ENCODE data around the gene GRHPR.
"Not testable (repeated sequence)": the region's sequence is repeated elsewhere in the genome, so short reads cannot be mapped to it uniquely, and the experiment has no call there.

The GRHPR gene

DNA sequence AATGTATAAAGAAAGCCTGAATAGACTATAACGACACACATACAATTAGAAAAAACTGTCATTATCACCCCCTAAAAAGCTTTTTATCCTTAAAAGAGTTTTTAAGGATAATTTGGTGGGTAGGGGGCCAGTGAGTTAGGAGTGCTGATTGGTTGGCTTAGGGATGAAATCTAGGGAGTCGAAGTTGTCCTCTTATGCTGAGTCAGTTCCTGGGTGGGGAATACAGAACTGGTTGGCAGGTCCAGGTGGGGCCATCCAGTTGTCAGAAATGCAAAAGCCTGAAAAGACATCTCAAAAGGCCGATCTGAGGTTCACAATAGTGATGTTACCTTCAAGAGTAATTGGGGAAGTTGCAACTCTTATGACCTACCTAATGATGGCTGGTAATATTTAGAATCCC, 29.1 kb downstream of the GRHPR start:
- DNase-seq = no peak

DNA sequence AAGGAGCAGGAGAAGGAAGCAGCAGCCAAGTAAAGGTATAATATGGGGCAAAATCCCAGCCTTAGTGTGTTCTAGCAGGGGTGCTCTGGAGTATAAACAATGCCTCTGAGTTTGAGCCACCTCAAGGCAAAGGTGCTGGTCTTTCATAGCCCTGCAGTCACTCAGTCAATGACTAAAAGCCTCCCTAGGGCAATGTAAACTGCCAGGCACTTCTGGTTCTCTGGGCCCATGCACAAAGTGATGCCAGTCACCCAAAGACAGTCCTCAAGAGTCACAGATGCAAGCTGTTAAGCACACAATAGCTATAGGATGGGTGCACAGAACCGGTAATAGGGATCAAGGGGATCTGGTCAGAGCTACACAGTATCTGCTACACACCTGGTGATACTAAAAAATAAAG, 30.1 kb downstream of the GRHPR start:
- no peak for DNase-seq

DNA sequence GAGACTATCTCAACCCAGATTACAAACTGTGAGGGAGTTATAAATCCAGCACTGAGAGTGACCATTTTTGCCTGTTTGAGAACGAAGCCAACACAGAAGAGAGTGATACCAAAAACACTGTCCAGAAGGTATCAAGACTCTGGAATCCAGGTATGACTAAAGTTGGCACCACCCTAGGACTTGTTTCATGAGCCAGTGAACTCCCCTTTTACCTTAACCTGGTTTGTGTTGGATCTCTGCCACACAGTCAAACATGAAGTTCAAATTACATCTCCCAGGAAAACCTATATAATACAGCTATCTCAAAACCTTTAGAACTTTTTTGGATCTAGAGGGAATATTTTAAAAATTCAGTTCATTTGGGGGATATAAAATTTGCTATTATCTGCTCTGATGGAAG, 31.3 kb downstream of the GRHPR start:
- no peak for DNase-seq

DNA sequence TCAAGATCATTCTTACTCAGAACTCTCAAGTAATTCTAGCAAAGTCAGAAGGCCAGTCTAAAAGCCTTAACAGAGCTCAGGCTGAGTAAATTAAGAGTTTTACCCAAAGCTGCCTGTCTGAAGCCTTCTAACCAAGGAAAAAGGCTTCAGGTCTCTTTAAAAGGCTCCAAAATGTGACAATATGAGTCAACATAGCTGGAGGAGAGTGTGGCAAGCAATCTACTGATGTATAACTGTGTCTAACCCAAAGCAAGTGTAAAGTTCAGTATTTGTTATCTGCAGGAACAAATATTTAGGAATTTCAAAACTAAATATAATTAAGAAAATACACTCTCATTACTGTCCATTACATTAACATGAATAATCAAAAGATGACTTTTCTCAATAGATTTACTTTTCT, 31.7 kb downstream of the GRHPR start:
- no peak for DNase-seq

DNA sequence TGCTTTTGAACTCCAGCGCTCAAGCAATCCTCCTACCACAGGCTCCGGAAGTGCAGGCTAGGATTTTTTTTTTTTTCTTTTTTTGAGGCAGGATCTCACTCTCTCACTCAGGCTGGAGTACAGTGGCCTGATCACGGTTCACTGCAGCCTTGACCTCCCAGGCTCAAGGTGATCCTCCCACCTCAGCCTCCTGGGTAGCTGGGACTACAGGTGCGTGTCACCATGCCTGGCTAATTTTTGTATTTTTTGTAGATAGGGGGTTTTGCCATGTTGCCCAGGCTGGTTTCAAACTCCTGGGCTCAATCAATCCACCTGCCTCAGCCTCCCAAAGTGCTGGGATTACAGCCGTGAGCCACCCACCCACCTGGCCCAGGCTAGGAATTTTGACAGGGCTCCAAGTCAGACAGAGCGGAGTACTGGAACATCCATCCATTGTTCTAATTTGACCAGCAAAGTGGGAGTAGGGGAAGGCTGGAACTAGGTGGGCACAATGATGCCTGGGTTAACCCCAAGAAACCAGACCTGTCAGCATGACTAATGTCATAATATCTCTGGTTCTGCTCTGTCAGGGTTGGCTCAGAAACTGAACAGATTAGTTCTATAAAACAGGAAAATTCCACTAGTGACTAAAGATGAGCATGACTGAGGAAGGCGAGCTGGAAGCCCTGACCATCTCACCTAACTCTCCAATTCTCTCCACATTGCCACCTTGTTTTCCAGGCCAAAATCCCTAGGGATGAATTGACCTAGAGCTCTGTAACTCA, 33.6 kb downstream of the GRHPR start:
- DNase-seq = no peak

DNA sequence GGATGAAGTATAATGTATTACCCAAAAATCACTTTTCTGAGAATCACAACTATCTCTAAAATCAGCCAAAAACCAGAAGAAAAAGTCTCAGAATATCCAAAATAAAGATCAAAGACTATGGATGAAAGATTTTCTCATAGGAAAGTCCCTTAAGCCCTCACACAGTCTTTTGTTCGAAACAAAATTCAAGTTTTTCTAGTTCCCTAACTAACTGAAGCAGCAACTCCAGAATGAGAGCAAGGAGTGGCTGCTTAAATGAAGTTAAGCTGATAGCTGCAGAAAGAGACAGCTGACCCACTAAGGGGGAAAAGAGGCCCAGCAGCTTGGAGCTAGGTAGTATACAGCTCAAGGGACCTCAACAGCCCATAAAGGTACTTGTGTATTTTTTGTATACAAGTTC, 34.3 kb downstream of the GRHPR start:
- no peak for DNase-seq

DNA sequence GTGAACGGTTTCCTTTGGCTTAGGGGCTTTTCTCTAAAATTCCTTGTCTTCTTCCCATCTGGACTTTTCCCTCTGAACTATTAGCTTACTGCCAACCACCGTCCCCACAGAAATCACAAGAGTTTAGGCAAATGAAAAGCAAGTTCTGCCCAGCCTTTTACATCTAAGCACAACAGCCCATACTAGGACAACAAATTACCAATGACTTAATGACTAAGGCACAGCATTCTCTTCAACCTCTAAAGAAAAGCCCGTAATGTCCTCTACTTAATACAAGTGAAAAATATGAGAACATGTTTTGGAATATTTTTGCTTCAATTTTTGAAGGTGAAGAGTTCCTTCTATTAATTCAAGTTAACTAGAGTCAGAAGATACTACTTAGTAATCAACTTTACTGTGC, 41.5 kb downstream of the GRHPR start:
- no peak for DNase-seq

DNA sequence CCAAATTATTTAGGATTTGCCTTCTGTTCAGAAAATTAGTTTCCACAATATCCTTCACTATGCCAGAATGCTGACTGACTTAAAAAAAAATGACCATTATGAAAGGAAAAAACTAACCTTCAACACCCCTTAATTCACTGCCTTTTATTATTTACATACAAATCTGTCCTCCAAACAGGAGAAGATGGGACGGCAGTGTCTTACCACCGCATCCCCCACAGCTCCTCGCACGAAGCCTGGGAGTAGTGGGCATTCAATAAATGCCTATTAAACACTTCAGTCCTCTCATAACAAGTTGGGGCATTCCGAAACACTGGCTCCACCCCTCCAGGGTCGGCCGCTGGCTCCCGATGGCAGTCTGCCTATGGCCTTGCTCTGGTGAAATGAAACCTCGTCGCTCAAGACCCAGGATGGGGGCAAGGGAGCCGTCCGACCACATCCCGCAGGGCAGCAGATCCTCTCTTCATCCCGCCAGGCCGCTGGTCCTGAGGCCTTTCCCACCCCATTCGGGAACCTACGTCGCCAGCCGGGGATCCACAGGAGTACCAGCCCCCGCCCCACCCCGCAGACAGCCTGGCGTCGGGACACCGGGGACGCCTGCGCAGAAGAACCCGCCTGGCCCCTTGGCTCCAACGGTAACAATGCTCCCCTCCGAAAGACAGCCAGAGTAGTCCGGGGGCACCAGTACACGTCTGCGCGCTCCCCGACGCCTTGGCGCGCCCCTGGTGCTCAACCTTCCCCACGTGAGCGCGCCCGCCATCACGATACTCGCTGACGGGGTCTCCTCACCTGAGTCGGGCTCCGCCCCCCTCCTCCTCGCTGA, 42.1 kb downstream of the GRHPR start:
- peak; percentile 59 to 80 for DNase-seq

DNA sequence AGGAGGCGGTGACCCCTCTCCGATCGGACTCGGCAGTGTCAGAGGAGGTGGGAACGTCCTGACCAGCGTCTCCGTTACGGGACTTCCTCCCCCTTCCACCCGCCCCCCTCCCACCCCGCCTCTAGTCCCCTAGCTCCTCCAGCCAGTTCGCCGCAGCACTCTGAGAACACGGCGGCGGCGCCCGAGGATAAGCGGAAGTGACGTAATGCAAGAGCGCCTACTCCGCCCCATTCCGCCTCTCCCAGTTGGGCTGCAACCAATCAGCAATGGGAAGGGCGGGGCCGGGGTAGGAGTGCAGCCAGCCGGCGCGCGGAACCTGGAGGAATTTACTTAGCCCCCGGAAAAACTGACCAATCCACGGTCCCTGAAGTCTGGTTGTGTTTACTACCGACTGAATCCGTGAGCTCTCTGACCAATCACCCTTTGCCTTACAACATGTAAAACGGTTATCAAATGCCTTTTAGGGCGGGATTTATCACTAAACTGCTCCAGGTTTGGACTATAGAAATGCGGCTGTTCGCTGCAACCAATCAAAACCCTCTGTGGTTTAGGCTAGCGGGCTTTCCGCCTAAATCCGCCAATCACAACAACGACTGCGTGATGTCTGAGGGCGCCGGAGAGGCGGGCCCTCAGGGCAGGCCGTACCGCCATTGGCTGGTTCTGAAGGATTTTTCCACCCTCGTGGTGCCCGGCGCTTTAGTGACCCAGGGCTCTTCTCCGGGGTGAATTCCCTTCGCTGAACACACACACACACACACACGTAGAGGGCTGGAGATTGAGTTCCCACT, 42.9 kb downstream of the GRHPR start, which contains the start of gene ZBTB5:
TSS of gene ZBTB5 (minus strand) at position 202 of the 788 bp plus-strand sequence. CDS start 22,899 bp downstream, outside the sequence.
- peak; percentile 98 to 99 for DNase-seq

DNA sequence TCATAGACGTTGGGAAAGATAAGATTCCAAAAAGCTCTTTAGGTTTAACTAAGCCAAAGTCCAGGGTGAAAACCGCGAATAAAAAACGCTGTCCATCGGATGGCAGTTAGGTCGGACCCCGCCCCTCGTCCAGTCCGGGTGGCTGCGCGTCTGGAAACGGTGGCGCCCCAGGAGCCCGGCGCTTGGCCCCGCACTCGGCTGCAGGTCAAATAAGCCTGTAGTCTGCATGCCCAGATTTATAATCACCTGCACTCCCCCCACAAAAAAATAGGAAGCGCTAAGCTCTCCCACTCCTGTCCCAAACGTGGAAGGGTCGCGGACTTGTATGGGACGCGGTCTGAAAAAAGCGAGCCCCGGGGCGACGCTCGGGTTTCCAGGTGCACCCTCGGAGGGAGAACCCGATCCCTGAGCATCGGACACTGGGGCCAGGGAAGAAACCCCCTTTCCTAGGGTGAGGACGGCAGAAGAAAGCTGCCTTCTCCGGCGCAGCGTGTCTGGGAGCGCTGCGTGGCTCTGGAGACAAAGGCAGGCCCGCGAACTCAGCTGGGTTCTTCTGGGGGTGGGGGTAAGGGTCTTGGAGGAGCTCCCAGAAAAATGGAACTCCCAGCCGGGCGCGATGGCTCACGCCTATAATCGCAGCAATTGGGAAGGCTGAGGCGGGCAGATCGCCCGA, 43.7 kb downstream of the GRHPR start:
- no peak for DNase-seq

DNA sequence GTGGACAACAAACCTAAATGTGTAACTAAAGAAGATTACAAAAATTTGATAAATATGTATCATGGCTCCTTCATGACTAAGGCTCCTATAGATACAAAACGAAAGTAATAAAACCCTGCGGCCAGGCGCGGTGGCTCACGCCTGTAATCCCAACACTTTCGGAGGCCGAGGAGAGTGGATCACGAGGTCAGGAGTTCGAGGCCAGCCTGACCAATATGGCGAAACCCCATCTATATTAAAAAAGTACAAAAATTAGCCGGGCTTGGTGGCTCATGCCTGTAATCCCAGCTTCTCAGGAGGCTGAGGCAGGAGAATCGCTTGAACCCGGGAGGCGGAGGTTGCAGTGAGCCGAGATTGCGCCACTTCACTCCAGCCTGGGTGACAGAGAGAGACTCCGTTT, 45.0 kb downstream of the GRHPR start:
- DNase-seq = not testable (repeated sequence)

DNA sequence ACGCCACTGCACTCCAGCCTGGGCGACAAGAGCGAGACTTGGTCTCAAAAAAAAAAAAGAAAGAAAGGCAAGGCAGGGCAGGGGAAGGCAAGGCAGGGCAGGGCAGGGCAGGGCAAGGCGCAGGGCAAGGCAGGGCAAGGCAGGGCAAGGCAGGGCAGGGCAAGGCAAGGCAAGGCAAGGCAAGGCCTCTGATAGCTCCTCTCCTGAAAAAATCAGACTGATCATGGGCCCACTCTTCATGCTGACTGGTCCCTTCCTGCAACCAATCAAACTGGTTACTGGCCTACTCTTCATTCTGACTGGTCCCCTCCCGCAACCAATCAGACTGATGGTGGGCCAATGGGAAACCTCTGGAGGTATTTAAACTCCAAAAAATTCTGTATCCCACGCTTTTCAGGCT, 46.1 kb downstream of the GRHPR start:
- no peak for DNase-seq

DNA sequence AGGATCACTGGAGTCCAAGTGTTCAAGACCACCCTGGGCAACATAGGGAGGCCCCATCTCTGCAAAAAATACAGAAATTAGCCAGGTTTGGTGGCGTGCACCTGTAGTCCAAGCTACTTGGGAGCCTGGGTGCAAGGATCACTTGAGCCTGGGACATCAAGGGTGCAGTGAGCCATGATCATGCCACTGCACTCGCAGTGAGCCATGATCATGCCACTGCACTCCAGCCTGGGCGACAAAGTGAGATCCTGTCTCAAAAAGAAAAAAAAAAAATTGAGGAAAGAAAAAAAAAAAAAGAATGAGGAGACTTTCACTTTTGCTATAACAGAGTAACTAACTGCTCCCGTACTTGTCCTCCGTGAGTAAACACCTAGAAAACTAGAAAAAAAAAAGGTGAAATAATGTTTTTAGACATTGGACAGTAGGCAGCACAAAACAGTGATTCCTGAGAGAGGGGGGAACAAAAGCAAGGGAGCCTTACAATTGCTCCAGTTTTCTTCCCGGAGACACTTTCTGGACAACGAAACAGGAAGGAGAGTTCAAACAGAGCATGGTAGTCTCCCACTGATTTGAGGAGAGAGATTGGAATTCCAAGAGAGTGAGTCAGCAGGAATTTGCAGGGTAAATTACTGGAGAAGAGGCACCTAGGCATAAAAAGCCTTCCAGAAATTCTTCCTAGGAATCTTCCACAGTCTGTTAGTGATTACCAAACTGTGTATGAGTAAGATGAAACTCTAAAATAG, 49.6 kb downstream of the GRHPR start:
- no peak for DNase-seq

DNA sequence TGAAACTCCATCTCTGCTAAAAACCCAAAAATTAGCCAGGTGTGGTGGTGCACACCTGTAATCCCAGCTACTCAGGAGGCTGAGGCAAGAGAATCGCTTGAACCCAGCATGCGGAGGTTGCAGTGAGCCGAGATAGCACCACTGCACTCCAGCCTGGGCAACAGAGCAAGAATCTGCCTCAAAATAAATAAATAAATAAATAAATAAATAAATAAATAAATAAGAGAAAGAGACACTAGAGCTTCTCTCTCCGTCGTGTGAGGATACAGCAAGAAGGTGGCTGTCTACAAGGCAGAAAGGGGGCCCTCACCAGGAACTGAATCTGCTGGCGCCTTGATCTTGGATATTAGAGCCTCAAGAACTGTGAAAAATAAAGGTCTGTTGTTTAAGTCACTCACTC, 51.5 kb downstream of the GRHPR start:
- DNase-seq = not testable (repeated sequence)

DNA sequence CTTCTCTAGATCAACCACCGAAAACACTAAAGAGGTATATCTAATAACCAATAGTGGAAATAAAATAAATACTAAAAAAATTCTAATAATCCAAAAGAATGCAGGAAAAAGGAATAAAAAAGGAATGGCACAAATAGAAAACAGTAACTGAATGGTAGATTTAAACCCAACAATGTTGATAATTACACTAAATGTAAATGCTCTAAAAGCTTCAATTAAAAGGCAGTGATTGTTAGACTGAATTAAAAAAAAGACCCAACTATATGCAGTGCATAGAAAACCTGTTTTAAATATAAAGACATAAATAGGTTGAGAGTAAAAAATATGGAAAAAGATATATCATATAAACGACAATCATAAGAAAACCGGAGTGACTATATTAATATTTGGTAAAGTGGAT, 51.9 kb downstream of the GRHPR start:
- no peak for DNase-seq

DNA sequence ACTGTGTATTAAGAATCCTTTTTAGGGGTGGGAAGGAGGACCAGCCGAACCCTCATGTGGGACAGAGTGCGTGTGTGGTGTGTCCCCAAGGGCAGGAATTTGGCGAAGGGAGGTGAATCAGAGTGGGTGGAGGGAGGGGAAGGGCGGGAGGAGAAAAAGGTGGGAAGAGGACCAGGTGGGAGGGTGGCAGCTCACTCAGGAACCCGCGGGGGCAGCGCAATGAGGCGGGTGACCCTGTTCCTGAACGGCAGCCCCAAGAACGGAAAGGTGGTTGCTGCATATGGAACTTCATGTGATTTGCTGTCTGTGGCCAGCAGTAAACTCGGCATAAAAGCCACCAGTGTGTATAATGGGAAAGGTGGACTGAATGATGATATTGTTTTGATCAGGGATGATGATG, 54.4 kb downstream of the GRHPR start:
- no peak for DNase-seq

DNA sequence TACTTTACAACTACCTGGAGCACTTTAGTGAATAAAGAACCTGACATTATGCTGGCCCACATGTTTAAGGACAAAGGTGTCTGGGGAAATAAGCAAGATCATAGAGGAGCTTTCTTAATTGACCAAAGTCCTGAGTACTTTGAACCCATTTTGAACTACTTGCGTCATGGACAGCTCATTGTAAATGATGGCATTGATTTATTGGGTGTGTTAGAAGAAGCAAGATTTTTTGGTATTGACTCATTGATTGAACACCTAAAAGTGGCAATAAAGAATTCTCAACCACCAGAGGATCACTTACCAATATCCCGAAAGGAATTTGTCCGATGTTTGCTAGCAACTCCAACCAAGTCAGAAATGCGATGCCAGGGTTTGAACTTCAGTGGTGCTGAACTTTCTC, 54.9 kb downstream of the GRHPR start:
- DNase-seq = not testable (repeated sequence)

DNA sequence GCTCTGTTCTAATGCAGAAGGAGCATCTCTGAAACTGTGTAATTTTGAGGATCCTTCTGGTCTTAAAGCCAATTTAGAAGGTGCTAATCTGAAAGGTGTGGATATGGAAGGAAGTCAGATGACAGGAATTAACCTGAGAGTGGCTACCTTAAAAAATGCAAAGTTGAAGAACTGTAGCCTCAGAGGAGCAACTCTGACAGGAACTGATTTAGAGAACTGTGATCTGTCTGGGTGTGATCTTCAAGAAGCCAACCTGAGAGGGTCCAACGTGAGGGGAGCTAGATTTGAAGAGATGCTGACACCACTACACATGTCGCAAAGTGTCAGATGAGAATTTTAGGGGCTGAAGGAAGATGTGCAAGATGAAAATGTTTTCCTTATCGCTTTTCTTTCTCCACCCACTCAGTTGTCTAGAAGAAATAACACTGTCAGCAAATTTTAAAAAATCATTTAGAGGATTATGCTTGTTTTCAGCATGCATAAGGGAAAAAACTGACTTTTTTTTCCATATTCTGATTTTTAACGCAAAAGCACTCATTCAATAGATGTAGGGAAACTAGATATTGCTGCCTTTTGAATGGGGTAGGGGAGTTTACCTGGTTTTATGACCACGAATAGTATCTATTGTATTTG, 55.6 kb downstream of the GRHPR start:
- not testable (repeated sequence) for DNase-seq

DNA sequence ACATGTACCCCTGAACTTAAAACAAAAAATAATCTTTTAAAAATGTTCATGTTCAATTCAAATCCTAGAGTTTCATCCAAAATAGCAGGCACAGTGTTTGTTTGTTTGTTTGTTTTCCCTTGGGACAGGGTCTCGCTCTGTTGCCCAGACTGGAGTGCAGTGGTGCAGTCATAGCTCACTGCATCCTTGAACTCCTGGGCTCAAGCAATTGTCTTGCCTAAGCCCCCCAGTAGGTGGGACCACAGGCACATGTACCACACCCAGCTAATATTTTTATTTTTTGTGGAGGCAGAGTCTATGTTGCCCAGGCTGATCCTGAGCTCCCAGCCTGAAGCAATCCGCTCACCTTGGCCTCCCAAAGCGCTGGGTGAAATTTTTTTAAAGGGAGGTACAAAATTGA, 58.3 kb downstream of the GRHPR start:
- no peak for DNase-seq

DNA sequence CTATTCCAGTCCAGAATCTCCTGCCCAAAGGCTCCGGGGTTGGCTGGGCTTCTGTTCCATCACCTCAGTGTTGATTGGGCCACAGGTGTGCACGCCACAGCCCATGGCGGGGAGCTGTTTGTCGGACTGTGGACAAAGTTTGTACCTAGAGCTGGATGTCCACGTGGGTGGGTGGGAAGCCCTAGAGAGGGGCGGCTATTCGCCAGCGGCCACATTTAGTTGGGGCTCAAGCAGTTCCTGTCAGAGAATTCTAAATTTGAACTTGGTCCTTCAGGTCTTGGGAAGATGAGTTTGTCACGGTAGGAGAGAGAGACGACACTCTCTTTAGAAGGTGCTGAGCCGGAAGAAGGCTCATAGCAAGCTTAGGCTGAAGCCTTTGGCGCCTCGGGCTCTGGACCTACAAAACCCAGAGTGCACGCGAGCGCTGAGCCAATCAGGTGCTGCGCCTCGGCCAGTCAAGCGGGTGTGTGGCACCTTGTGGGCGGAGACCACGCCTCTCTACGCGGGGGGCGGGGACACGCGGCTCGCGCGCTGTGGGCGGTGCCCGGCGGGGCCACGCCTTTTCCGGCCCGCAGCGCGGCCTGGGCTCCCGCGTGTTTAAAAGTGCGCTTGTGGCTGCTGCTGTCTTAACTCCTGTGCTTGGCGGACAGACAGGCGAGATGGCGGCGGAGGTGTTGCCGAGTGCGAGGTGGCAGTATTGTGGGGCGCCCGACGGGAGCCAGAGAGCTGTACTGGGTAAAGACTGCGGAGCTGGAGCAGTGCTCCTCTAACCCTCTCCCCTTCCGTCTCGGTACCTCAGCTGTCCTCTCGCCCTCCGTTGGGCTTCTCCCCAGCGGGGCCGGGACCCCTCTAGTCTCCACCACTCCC, 63.1 kb downstream of the GRHPR start, which contains the start of gene POLR1E:
TSS of gene POLR1E (plus strand) at position 560 of the 867 bp plus-strand sequence. CDS start at position 660, 100 bp downstream.
- DNase-seq = peak; percentile 94
